H1 (cell line): Measurements from ENCODE around the gene ATP5PB. TPM values are rescaled to one million over a fixed set of nuclear protein-coding genes. Genes with fewer than 3 reads are reported as not detected.

Experiments
- CTCF ChIA-PET: fragments of 300-600 bp; sonication (Branson Sonifier 250); formaldehyde crosslinking; loops from one replicate; lab custom pipeline; 2021; ENCODE audit not compliant: partially characterized antibody; lab: Charles Lee
- POLR2A ChIA-PET: fragments of 300-600 bp; sonication (Branson Sonifier 250); formaldehyde crosslinking; loops from one replicate; lab custom pipeline; 2021; ENCODE audit warnings: inconsistent platforms; ENCODE audit not compliant: partially characterized antibody; lab: Charles Lee
- DNase-seq, 2 experiments: peaks; one replicate each; pipeline versions ENCODE4 v3.0.0 to v3.0.0-alpha.2; 2010 to 2022; ENCODE audit warnings: low spot score in 2 of 2, low read depth in 1 of 2, mixed read lengths in 1 of 2
- FAIRE-seq: peaks from 2 replicates; lab custom pipeline; 2011; peaks lifted over from hg19 to GRCh38; lab: Jason Lieb, UNC
- H2AFZ ChIP-seq: 2 replicates; pipeline ENCODE4 v1.8.1; 2012; ENCODE audit warnings: low read length, inconsistent platforms
- H2AK5ac ChIP-seq: 2 replicates; pipeline ENCODE4 v1.6.1; 2013; ENCODE audit warnings: low read depth, low read length
- H2BK120ac ChIP-seq: replicated peaks from 2 replicates; pipeline ENCODE3; 2013; ENCODE audit warnings: low read depth, low read length, inconsistent platforms
- H2BK12ac ChIP-seq: 2 replicates; pipeline ENCODE4 v1.6.1; 2013; ENCODE audit warnings: low read depth, low read length
- H2BK15ac ChIP-seq: 2 replicates; pipeline ENCODE4 v1.6.1; 2013; ENCODE audit warnings: low read length
- H2BK20ac ChIP-seq: 2 replicates; pipeline ENCODE4 v1.6.1; 2013; ENCODE audit warnings: low read length
- H2BK5ac ChIP-seq: 2 replicates; pipeline ENCODE4 v1.6.1; 2013; ENCODE audit warnings: low read depth, low read length
- H3K14ac ChIP-seq: 2 replicates; pipeline ENCODE4 v1.6.1; 2013; ENCODE audit warnings: inconsistent platforms; ENCODE audit not compliant: insufficient read length
- H3K18ac ChIP-seq: 2 replicates; pipeline ENCODE4 v1.6.1; 2013; ENCODE audit warnings: low read length; ENCODE audit errors: extremely low read depth
- H3K23ac ChIP-seq: 2 replicates; pipeline ENCODE4 v1.6.1; 2013; ENCODE audit warnings: inconsistent platforms; ENCODE audit not compliant: insufficient read length
- H3K23me2 ChIP-seq: 2 replicates; pipeline ENCODE4 v1.6.1; 2013; ENCODE audit warnings: low read depth, low read length
- H3K27ac ChIP-seq: 2 replicates; pipeline ENCODE4 v1.6.1; 2011; ENCODE audit warnings: low read depth, low read length, inconsistent platforms
- H3K27me3 ChIP-seq, 4 experiments: replicated peaks in 1 of 4; 1 replicate in 1 of 4; 2 replicates in 3 of 4; pipeline versions ENCODE4 v1.6.1 to v1.8.1; 2011 to 2013; ENCODE audit warnings: low read length in 3 of 4, mild to moderate bottlenecking in 3 of 4, inconsistent platforms in 2 of 4, mixed read lengths in 2 of 4, moderate library complexity in 1 of 4; ENCODE audit not compliant: control insufficient read depth in 3 of 4, insufficient read depth in 3 of 4; ENCODE audit errors: extremely low read depth in 1 of 4
- H3K36me3 ChIP-seq, 4 experiments: 2 replicates each; pipeline versions ENCODE4 v1.6.1 to v1.8.1; 2011 to 2013; ENCODE audit warnings: mild to moderate bottlenecking in 4 of 4, low read length in 3 of 4, moderate library complexity in 2 of 4, control low read depth in 1 of 4, inconsistent platforms in 1 of 4; ENCODE audit not compliant: insufficient read depth in 4 of 4, control insufficient read depth in 2 of 4
- H3K4ac ChIP-seq: replicated peaks from 2 replicates; pipeline ENCODE3; 2013; ENCODE audit warnings: low read length, low read depth, mixed read lengths, inconsistent platforms; ENCODE audit not compliant: insufficient read length
- H3K4me1 ChIP-seq, 4 experiments: replicated peaks in 1 of 4; 1 replicate in 1 of 4; 2 replicates in 3 of 4; pipeline versions ENCODE4 v1.6.1 to v1.8.1; 2011 to 2013; ENCODE audit warnings: low read length in 3 of 4, inconsistent platforms in 2 of 4, mixed read lengths in 1 of 4; ENCODE audit not compliant: insufficient read depth in 4 of 4, control insufficient read depth in 3 of 4
- H3K4me2 ChIP-seq, 2 experiments: 2 replicates each; pipeline versions ENCODE4 v1.6.1 to v1.8.1; 2011 to 2013; ENCODE audit warnings: low read depth in 2 of 2, low read length in 2 of 2, control low read depth in 1 of 2, inconsistent platforms in 1 of 2, mild to moderate bottlenecking in 1 of 2; ENCODE audit not compliant: insufficient read depth in 1 of 2
- H3K4me3 ChIP-seq, 4 experiments: fragments of 200-600, 300-600 bp in 1 of 4; sonication (generic), shearing (Covaris generic), sonication (Bioruptor Twin) in 1 of 4; 2 replicates each; pipeline versions ENCODE4 v1.5.1 to v1.8.1; 2011 to 2016; ENCODE audit warnings: low read length in 4 of 4, low read depth in 3 of 4, control low read depth in 2 of 4, inconsistent platforms in 2 of 4, mild to moderate bottlenecking in 2 of 4, mixed read lengths in 1 of 4, moderate library complexity in 1 of 4; ENCODE audit not compliant: insufficient read depth in 2 of 4; ENCODE audit errors: extremely low read depth in 1 of 4
- H3K56ac ChIP-seq: replicated peaks from 2 replicates; pipeline ENCODE3; 2013; ENCODE audit warnings: low read depth, mild to moderate bottlenecking, mixed read lengths, low read length, inconsistent platforms; ENCODE audit not compliant: insufficient read length
- H3K79me1 ChIP-seq: 2 replicates; pipeline ENCODE4 v1.6.1; 2013; ENCODE audit warnings: low read depth, low read length, control low read depth
- H3K79me2 ChIP-seq, 2 experiments: 2 replicates each; pipeline versions ENCODE4 v1.6.1 to v1.8.1; 2012 to 2013; ENCODE audit warnings: low read length in 2 of 2, mild to moderate bottlenecking in 2 of 2, inconsistent platforms in 1 of 2; ENCODE audit not compliant: insufficient read depth in 2 of 2, control insufficient read depth in 1 of 2
- H3K9ac ChIP-seq, 4 experiments: replicated peaks in 1 of 4; 1 replicate in 1 of 4; 2 replicates in 3 of 4; pipeline versions ENCODE4 v1.6.1 to v1.8.1; 2011 to 2013; ENCODE audit warnings: low read depth in 3 of 4, low read length in 3 of 4, control low read depth in 2 of 4, mild to moderate bottlenecking in 2 of 4, moderate library complexity in 2 of 4, inconsistent platforms in 1 of 4; ENCODE audit errors: extremely low read depth in 1 of 4
- H3K9me3 ChIP-seq, 2 experiments: 2 replicates each; pipeline versions ENCODE4 v1.6.1 to v1.8.1; 2012 to 2013; ENCODE audit warnings: mild to moderate bottlenecking in 2 of 2, moderate library complexity in 2 of 2, control low read depth in 1 of 2, inconsistent platforms in 1 of 2, low read depth in 1 of 2, low read length in 1 of 2, mixed read lengths in 1 of 2; ENCODE audit not compliant: insufficient read depth in 2 of 2
- H4K20me1 ChIP-seq, 2 experiments: replicated peaks in 1 of 2; 2 replicates each; pipeline versions ENCODE3 to v1.8.1; 2011 to 2013; ENCODE audit warnings: inconsistent platforms in 2 of 2, low read length in 2 of 2, mild to moderate bottlenecking in 1 of 2; ENCODE audit not compliant: insufficient read depth in 2 of 2, control insufficient read depth in 1 of 2
- H4K5ac ChIP-seq: 2 replicates; pipeline ENCODE4 v1.6.1; 2013; ENCODE audit warnings: low read length, low read depth, mixed read lengths, inconsistent platforms; ENCODE audit not compliant: insufficient read length
- H4K8ac ChIP-seq: 2 replicates; pipeline ENCODE4 v1.8.0; 2013; ENCODE audit warnings: mild to moderate bottlenecking, moderate library complexity, low read length, inconsistent platforms; ENCODE audit not compliant: insufficient read depth; ENCODE audit errors: extremely low read depth
- H4K91ac ChIP-seq: replicated peaks from 2 replicates; pipeline ENCODE3; 2013; ENCODE audit warnings: low read length, mixed read lengths, inconsistent platforms; ENCODE audit not compliant: insufficient read length
- CBX5 ChIP-seq: fragments of 300-800, 300-1000 bp; sonication (generic); IDR thresholded peaks from 2 replicates; pipeline ENCODE4 v1.7.1; 2016; ENCODE audit warnings: antibody characterized with exemption, low read length, low read depth
- RBBP5 ChIP-seq: IDR thresholded peaks from 2 replicates; pipeline ENCODE4 v1.7.1; 2012; ENCODE audit warnings: low read depth, mild to moderate bottlenecking, inconsistent platforms, low read length, moderate library complexity, borderline replicate concordance
- TCF12 ChIP-seq: IDR thresholded peaks from 2 replicates; pipeline ENCODE4 v1.6.1; 2011; ENCODE audit warnings: low read depth, mild to moderate bottlenecking, low read length
- WGBS, 2 experiments: shearing (Covaris generic) in 1 of 2; methylation state at CpG; one replicate each; pipeline versions ENCODE4 v1.1.6 to v1.1.7; 2013 to 2015; ENCODE audit warnings: low lambda C conversion rate in 2 of 2, mixed read lengths in 2 of 2, inconsistent platforms in 1 of 2, low coverage in 1 of 2, missing lambda C conversion rate in 1 of 2; ENCODE audit not compliant: insufficient replicate concordance in 2 of 2, insufficient coverage in 1 of 2, insufficient read length in 1 of 2; ENCODE audit errors: extremely low coverage in 1 of 2, missing lambda C conversion rate in 1 of 2; 5-methylcytosine and 5-hydroxymethylcytosine counted together
- polyA plus RNA-seq, 7 experiments: library from polyadenylated mRNA; depleted of rRNA in 3 of 7; stranded (reverse) in 5 of 7; unstranded in 2 of 7; fragments of >200 nt in 5 of 7; fragments of 200-250 nt in 2 of 7; gene quantifications; 1 replicate in 5 of 7; 2 replicates in 1 of 7; 4 replicates in 1 of 7; pipeline versions ENCODE4 v1.2.1 to v1.2.3, GENCODE V29; 2011 to 2013; ENCODE audit warnings: missing spikeins in 2 of 7, mixed read lengths in 2 of 7
- total RNA-seq: library from RNA; stranded (reverse); fragmentation: NEBNext Ultra II Directional; extraction: Animal tissue kit (Norgen Biotek cat#: 25700); gene quantifications from 2 replicates; pipeline ENCODE4 v1.2.1, GENCODE V29; 2021

ATP5PB gene
- total and polyA plus RNA-seq, 2 of the 8 experiments (the other 6 are each of a cell fraction or from before 2014, with no cell fraction given): 232 to 262 TPM

- FAIRE-seq (no peak), DNase-seq (no peak)
- Histone ChIP-seq H3K79me1 (no peaks in the 10 kb centered on the region), H2BK20ac (no peak overlapping the region), H3K27ac (no peak overlapping the region), H3K27me3 (no peaks in the 10 kb centered on the region), H3K36me3 (no peaks in the 10 kb centered on the region), H3K56ac (no peak overlapping the region), H3K18ac (no peak overlapping the region), H3K79me2 (no peaks in the 10 kb centered on the region), H4K5ac (no peak overlapping the region), H2AK5ac (no peak overlapping the region), H2AFZ (no peak overlapping the region), H3K9me3 (no peaks in the 10 kb centered on the region), H3K4ac (no peak overlapping the region), H2BK12ac (no peak overlapping the region), H3K14ac (no peak overlapping the region), H3K4me2 (no peak overlapping the region), H2BK120ac (no peak overlapping the region), H3K23me2 (no peaks in the 10 kb centered on the region), H4K8ac (no peak overlapping the region), H4K20me1 (no peaks in the 10 kb centered on the region), H4K91ac (no peak overlapping the region), H2BK5ac (no peak overlapping the region), H3K4me1 (no peaks in the 10 kb centered on the region), H3K9ac (no peak overlapping the region), H3K4me3 (no peak overlapping the region), H2BK15ac (no peak overlapping the region), H3K23ac (no peak overlapping the region)
- CTCF ChIA-PET: interaction anchor here (0.8 to 0.9 kb wide), 2 partner anchors 14 to 150 kb away, joined by 3 to 4 read pairs; no protein-coding TSS in a partner anchor
- POLR2A ChIA-PET: no interaction called here
- 92% methylated on average over 7 of the region's 7 CpGs; no CpG with 5 or more reads in 1 of the 2 experiments for WGBS, 2 experiments
- no peak for TF ChIP-seq CBX5
- no peak for TF ChIP-seq TCF12
- TF ChIP-seq RBBP5: no peak
Measured at GRCh38 chr1:111501645-111502044, 52.4 kb downstream of the ATP5PB start.
